GM19324 (cell line): Measurements from ENCODE around the gene LRRC2.
"Not testable (repeated sequence)": the region's sequence is repeated elsewhere in the genome, so short reads cannot be mapped to it uniquely, and the experiment has no call there.

Source experiments
- ATAC-seq: cut with Tn5 transposase; IDR thresholded peaks from one replicate; pipeline ENCODE4 v1.9.1; 2021; ENCODE audit warnings: mild to moderate bottlenecking, moderate library complexity; ENCODE audit not compliant: unreplicated experiment, low FRiP score

Gene LRRC2

DNA sequence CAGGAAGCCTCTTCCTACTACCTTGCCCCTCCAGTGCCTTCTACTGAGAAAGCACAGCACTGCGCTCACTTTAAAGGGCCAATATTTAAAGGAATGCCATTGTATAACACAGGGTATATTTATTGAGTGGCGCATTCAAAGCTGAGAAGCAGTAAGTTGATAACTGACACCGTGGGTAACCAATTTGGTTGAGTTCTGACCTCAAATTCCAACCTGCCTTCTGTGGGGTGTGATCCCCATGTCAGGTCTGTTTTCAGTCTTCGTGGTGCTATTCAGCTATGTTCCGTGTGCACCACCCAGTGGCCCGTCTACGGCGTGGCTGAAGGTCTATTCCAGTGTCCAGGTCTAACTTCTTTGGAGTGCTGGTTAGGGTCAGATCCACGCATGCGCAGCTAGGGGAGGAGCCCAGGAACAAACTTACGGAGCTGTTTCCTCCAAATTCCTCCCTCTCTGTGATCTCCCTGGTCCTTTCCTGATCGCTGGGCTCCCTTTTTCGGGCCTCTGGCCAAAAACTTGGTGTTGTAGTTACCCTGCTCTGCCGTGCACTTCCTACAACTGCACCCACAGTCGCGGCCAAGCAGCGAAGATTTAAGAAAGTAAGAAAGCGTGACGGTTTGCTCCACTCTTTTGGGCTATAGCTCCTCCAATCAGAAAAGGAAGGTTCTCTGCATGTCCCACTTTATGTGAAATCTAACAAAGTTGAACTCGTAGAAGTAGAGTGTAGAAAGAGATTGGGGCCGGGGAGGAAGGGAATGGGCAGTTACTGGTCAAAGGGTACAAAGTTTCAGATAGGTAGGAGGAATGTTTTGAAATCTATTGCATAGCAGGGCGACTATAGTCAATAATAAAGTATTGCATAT is 7.7 kb downstream of the LRRC2 start:
- ATAC-seq, result peak; percentile 91

DNA sequence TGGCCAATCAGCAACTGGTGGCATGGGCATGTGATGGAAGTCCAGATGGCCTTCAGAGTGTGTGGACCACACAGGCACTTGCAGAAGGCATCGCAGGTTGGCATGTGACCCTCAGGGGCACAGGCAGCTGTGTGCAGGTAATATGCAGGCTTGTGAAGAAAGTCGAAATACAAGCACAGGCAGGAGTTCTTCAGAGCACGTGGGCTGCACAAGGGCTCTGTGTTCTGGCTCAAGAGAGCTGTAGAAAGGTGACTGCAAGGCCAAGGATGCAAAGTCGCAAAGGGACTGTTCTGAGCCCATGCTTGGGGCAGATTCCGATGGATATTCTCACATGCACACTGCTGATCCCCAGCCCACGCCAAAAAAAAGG is 8.3 kb downstream of the LRRC2 start:
- ATAC-seq, result no peak

DNA sequence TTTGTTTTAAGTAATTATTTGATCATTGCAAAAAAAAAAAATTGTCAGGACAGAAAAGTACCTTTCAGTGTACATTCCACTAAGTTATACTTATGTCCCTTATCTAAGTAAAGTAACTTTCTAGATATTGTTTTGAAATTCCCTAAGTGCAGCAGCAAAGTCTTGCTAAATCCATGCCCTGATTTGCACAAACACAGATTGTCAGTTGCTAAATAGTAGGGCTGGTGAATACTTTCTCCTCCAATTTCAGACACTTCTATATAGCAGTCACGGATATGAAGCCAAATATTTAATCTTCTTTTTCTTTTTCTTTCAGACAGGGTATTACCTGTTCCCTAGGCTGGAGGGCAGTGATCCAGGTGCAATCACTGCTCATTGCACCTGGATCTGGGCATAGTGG is 12.9 kb downstream of the LRRC2 start:
- ATAC-seq, result no peak

DNA sequence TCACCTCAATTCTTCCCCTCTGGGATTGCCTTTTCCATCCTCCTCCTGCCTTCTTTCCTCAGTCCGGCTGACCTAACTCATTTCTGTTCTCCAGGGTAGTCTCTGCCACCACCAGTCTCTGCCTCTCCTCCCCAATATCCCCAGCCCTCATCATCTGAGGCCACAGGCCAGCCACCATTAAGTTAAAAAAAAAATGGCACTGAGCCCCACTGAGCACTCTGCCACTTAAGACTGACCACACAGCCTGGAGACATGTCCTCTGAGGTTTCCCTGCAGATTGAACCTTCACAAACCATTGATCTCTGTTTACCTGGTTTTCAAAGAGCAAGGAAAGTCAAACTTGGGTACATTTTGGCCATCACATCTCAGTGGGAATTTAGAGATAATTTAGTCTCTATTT is 13.6 kb downstream of the LRRC2 start:
- ATAC-seq, result no peak

DNA sequence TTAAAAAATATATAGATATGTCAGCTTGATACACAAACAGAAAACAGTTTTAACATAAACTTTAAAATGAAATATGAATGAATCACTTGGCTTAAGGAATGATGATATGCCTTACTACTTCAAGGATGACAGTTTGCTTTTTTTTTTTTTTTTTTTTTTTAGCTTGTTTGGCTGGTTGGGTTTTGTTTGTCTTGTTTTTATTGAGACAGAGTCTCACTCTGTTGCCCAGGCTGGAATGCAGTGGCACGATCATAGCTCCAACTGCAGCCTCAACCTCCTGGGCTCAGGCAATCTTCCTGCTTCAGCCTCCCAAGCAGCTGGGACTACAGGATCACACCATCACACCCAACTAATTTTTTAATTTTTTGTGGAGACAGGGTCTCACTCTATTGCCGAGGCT is 14.5 kb downstream of the LRRC2 start:
- ATAC-seq, result no peak

DNA sequence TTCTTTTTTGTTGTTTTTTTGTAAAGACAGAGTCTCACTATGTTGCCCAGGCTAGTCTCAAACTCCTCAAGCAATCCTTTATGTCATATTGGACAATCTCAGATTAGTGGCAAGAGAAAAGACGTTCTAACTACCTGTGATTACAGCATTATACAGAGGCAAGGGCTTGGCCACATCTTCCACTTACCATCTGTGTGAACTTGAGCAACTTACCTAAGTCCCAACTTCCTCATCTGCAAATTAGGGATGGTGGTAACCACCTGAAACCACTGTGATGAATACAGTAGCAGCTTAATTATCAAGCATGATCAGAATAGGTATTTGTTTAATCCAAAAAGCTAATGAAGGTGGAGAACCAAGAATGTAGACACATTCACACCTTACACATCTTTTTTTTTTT is 16.1 kb downstream of the LRRC2 start:
- ATAC-seq, result no peak

DNA sequence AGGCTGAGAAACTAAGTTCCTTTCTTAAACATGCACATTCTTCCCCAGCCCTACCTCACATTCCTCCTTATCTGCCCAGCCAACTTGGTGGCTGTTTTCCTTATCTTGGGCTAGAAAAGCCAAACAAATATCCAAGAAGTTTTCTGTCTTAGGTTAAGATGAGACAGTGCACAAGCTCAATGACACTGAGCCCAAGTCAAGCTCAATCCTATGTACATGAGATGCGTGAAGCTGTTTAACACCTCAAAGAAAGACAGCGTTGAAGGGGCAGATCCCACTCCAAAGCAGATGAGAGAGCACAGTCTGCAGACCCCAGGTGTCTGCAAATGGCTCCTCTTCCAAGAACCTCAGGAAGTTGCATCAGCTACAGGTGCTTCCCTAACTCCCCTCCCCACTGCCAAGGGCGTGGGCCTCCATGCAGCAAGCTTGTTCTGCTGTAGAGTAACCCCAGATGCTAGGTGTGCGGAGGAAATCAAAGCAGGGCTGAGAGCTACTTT is 16.6 kb downstream of the LRRC2 start:
- no peak for ATAC-seq

DNA sequence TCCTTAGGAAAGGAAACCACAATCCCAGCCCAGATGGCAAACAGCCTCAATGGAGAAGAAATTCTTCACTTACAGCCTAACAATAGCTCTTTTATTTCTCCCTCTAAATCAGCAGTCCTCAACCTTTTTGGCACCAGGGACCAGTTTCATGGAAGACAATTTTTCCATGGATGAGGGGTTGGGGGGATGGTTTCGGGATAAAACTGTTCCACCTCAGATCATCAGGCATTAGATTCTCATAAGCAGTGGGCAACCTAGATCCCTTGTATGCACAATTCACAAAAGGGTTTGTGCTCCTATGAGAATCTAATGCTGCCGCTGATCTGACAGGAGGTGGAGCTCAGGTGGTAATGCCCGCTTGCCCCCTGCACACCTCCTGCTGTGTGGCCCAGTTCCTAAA is 17.5 kb downstream of the LRRC2 start:
- not testable (repeated sequence) for ATAC-seq

DNA sequence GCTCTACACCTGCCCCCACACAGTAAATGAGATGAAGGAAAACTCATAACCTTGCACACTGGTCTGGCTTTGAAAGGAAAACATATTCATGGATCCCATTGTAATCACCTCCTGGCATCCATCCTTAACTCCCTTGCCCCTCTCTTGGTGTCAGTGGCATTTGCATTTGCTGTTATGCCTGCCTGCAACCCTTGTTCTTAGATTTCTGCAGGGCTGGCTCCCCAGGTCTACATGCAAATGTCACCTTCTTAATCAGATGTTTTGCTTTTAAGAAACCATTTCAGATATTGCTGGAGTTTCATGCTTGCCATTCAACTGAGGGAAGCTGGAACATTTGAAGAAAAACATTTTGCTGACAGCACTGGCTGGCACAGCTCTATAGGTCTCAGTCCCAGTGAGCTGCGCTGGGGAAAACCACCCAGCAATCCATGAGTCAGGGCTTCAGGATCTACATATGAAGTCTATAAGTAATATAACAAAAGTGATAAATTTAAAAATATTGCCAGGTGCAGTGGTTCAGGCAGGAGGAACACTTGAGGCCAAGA is 19.1 kb downstream of the LRRC2 start:
- no peak for ATAC-seq

DNA sequence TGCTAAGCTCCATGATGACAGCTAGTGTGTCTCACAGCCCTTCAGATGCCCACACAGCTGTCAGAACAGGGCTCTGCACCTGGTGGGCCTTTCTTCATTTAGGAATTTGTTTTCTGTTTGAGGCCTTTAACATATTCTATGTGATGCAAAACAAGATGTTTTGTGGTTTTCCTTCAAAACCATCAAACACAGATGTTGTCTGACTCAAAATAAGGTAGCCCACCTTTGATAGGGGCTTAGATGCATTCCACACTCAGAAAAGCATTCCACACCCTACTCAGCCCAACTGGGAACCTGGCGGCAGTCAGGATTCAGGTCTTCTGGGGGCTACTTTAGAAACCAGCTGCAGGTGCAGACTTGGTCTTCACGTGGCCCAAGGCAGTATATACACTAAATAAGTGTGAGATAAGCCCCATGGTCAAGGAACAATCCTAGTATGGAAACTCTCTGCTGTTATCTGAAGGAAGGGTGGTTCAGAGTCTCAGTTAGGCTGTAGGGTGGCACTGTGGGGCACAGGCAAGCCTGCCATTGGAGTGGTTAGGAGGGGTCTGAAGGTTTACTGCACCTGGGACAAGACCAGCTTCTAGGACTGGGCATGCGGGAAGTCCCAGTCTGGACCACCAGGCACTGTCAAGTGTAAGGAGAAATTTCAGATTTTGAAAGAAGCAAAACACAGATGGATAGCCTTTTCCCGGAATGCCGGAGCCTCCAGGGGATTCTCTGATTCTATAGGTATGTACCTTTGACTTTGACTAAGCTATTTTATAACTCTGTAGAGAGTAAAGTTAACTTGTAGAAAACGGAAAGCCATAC is 20.1 kb downstream of the LRRC2 start:
- no peak for ATAC-seq

DNA sequence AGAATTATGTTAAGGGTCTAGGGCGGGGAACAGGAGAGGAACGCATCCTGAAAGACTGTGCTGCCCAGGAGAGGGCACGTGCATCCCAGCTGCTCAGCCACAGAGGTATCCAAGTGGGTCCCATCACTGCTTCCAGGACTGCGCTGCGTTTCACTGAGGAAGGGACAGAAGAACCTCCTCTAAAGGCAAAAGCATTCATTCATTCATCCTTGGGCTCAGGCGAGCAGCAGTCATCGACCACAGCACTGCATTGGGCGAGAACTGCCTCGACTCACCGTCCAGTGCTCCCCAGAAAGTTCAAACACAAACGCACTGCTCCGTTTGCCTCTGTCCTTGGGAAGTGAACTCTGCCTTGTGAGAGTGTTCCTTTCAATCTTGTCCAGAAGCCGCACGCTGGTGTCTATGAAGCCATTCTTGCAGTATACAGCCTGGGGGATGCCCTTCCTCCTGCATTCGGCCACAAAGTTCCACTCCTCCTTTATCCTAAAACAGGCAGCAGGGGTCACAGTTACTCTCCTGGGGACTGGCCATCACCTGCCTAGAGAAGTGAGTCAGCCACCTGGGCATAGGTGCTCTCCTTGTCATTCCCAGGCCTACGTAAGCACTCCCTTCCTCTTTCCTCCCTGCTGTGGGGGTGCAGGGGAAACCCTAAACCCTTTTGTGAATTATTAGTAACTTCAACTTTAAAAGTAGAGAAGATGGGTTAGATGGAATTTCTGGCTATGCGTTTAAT is 21.2 kb downstream of the LRRC2 start:
- ATAC-seq, result no peak

DNA sequence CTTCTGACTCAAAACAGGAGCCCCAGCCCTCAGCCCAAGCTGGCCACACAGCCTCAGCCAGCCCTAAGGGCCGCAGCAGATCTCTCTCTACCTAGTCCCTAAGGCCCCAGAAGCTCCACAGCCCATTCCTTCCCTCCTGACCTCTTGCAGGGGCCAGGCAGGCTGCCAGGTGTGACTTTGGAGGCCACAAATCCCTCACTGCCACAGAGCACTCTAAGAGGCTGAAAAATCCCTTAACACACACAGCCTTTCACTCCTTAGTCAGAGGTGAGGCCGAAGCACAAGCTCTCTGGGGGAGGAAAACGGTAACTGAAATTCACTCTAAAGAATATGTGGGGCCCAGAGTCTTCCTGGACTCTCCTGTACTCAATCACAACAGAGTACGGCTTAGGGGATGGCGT is 23.3 kb downstream of the LRRC2 start:
- no peak for ATAC-seq

DNA sequence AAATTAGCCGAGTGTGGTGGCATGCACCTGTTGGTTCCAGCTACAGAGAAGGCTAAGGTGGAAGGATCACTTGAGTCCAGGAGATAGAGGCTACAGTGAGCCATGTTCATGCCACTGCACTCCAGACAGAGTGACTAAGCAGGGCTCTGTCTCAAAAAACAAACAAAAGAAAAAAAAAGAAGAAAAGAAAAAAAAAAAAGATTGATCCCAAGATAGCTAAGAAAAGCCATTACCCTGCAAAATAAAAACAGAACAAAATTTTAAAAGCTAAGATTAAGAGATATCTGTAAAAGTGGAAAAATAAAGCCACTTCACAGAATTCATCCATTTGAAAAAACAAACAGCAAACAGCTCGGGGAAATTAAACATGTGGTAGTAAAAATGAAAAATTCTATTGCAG is 23.8 kb downstream of the LRRC2 start:
- no peak for ATAC-seq

DNA sequence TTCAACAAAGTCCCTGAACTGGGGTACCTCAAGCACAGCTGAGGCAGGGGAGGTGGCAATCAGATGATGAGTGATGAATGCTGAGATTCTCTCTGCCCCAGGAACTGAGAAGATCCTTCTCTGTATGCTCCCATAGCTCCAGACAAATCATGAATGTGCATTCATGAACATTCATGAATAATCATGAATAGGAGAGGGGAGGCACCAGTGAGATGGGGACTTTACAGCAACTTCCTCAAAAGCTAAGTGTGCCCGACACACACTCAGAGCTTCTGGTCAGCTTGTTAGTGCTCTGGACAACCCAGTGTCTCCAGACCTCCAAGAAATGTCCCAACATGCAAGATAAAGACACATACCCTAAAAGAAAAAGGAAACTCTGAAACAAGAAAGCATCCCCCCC is 24.3 kb downstream of the LRRC2 start:
- ATAC-seq, result no peak

DNA sequence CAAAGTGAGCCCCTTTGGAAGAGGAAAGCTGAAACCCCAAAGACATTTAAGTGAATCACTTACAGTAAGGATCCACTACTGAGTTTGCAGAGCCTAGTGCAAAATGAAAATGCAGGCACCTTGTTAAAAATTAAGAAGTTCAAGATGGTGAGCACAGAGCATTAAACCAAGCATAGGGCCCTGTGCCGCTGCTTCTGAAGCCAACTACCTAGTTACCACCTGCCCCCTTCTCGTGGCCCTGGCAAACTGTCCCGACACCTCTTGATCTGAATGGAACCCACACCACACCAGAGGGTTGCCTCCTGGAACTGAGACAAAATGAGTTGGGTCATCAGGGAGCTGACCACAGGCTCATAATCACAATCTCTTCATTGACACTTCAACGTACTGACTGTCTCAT is 25.6 kb downstream of the LRRC2 start:
- ATAC-seq, result no peak

DNA sequence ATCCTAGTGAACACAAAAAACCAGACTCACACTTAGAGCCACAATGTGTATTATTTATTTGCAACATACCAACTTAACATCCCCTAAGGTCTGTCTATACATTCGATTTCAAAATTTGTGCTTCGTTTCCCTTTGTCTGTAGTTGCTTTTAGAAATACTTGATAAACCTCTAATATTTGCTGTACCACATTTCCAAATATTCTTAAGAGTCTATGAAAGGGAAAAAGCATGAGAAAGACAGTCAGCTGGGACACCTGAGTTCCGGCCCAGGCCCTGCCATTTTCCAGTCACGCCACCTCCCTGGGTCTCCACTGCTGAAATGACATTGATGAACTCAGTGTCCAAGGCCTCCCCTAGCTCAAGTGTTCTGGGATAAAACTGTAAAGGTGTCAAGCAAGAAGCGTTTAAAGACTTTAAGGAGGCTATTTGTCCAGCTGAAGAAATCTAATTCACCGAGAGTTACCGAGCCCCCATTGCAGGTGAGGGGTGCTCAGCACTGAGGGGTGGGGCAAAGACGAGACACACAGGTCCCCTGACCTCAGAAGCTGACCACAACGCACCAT is 26.6 kb downstream of the LRRC2 start:
- ATAC-seq, result no peak

DNA sequence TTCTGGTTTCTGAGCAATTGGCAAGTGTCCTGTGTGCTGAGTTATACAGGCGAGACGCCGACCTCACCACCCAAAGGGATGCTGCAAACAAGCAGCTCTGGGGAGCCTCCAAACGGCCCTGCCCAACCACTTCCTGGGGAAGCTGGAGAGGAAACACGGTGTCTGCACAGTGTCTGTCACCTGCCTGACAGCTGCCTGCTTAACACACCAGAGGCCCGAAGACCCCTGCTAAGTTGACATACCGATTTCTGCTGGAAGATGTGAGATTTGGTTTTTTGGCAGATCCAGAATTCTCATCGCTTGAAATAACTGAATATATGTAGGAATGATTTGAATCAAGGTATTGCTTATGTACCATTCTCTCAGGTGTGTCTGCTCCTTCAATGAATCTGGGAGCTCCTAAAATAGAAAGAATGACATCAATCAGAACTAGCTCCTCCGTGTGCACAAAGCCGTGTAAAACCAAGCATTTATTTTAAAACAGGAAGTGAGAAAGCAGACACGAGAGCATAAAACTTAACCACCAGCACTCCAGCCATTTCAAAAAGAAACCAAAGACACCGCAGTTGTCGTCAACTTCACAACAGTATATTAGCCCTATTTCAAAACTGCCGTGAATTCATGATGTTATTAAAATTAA is 27.2 kb downstream of the LRRC2 start:
- ATAC-seq, result peak; percentile 87

DNA sequence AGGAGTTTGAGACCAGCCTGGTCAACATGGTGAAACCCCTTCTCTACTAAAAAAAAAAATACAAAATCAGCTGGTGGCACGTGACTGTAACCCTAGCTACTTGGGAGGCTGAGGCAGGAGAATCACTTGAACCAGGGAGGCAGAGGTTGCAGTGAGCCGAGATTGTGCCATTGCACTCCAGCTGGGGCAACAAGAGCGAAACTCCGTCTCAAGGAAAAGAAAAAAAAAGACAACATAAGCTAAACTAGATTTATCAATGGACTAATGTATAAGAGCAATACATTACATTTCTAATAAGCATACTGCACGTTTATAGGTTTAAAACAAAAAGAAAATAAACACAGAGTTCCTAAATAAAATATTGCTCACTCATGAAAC is 27.7 kb downstream of the LRRC2 start:
- not testable (repeated sequence) for ATAC-seq

DNA sequence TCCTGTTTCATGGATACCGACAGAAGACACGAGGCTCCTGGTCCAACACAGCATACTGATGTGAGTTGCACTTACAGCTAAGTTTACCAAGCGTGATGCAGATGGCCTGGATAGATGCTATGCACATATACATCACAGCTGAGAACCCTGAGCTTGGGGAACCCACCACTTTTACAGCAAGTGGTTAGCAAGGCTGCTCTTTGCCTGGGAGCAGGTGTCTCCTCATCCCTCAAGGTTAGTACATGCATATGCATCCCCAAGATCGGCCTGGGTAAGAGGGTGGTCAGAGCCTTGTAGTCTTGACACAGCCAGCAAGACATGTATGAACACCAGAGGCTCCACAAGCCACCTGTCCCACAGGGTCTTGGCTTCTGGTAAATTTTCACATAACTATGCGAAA is 28.3 kb downstream of the LRRC2 start:
- ATAC-seq, result no peak

DNA sequence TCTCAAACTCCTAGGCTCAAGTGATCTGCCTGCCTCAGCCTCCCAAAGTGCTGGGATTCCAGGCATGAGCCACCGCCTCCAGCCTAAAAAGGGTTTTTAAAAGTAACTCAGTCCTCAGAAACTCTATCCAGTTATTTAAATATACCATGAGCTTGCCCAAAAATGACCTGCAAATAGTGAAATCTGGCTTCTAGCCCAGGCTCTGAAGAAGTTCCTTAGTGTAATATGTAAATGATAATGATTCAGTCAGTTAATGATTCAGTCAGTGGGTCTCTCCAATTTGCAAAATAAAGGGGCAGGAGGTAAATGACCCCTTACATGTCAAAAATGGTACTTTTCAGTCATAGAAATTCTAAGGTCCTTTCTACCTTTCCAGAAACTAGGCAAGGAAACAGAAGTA is 28.8 kb downstream of the LRRC2 start:
- ATAC-seq, result no peak
